Loucy (cell line): ENCODE measurements around the gene EIF1.

Experiments
- H2AFZ ChIP-seq: fragments of 200-600 bp; sonication (generic); 2 replicates; pipeline ENCODE4 v1.6.0; 2016; ENCODE audit warnings: antibody characterized with exemption, mild to moderate bottlenecking, low read length, moderate library complexity
- H3F3A ChIP-seq: fragments of 200-600 bp; 2 replicates; pipeline ENCODE4 v1.6.0; 2016; ENCODE audit warnings: antibody characterized with exemption, low read depth, mild to moderate bottlenecking
- H3K27me3 ChIP-seq: fragments of 200-600 bp; sonication (generic); 2 replicates; pipeline ENCODE4 v1.6.1; 2014; ENCODE audit warnings: low read length, mild to moderate bottlenecking; ENCODE audit not compliant: insufficient read depth, poor library complexity, severe bottlenecking
- H3K36me3 ChIP-seq: fragments of 200-600 bp; sonication (generic); 2 replicates; pipeline ENCODE4 v1.6.1; 2016; ENCODE audit warnings: low read length; ENCODE audit not compliant: insufficient read depth
- H3K4me1 ChIP-seq: fragments of 200-600 bp; sonication (generic); 2 replicates; pipeline ENCODE4 v1.5.1; 2014; ENCODE audit warnings: low read length, mild to moderate bottlenecking; ENCODE audit not compliant: insufficient read depth, poor library complexity, severe bottlenecking
- H3K4me2 ChIP-seq: fragments of 200-600 bp; sonication (generic); 2 replicates; pipeline ENCODE4 v1.6.0; 2014; ENCODE audit warnings: antibody characterized with exemption, low read length, low read depth, mild to moderate bottlenecking; ENCODE audit not compliant: poor library complexity, severe bottlenecking
- H3K4me3 ChIP-seq: fragments of 200-600 bp; sonication (generic); 2 replicates; pipeline ENCODE4 v1.5.1; 2014; ENCODE audit warnings: low read length, mild to moderate bottlenecking, mixed read lengths; ENCODE audit not compliant: poor library complexity, severe bottlenecking
- H3K79me2 ChIP-seq: fragments of 200-600 bp; sonication (generic); 2 replicates; pipeline ENCODE4 v1.6.1; 2014; ENCODE audit warnings: low read length; ENCODE audit not compliant: insufficient read depth
- H3K9ac ChIP-seq: fragments of 200-600 bp; sonication (generic); 2 replicates; pipeline ENCODE4 v1.6.0; 2014; ENCODE audit warnings: mild to moderate bottlenecking, low read depth, low read length, moderate library complexity; ENCODE audit not compliant: poor library complexity, severe bottlenecking
- H3K9me2 ChIP-seq: fragments of 200-600 bp; sonication (generic); replicated peaks from 2 replicates; pipeline ENCODE4 v1.6.1; 2016; ENCODE audit warnings: low read depth, low read length, mixed read lengths
- H3K9me3 ChIP-seq: fragments of 200-600 bp; sonication (generic); 2 replicates; pipeline ENCODE4 v1.6.1; 2014; ENCODE audit warnings: mild to moderate bottlenecking, antibody characterized with exemption, low read length, low read depth; ENCODE audit not compliant: insufficient read depth
- H4K20me1 ChIP-seq: fragments of 200-600 bp; sonication (generic); 2 replicates; pipeline ENCODE4 v1.6.0; 2014; ENCODE audit warnings: antibody characterized with exemption, low read length, mild to moderate bottlenecking; ENCODE audit not compliant: insufficient read depth, poor library complexity, severe bottlenecking
- CTCF ChIP-seq: fragments of 200-600 bp; sonication (generic); conservative IDR thresholded peaks from 2 replicates; pipeline ENCODE4 v1.5.1; 2014; ENCODE audit warnings: mild to moderate bottlenecking, antibody characterized with exemption, low read length
- EZH2phosphoT487 ChIP-seq: fragments of 200-600 bp; IDR thresholded peaks from 2 replicates; pipeline ENCODE4 v1.6.1; 2018; ENCODE audit warnings: antibody characterized with exemption, mild to moderate bottlenecking, moderate library complexity, borderline replicate concordance

The EIF1 gene

GRCh38 chr17:41738801-41739112 is 50.1 kb downstream of the EIF1 start:
- TF ChIP-seq CTCF = no peak
- no peak for TF ChIP-seq EZH2phosphoT487
- Histone ChIP-seq H3K36me3 (no peaks in the 10 kb centered on the region), H3K4me3 (no peak overlapping the region), H3K9me3 (no peaks in the 10 kb centered on the region), H3K4me2 (no peak overlapping the region), H3K27me3 (no peaks in the 10 kb centered on the region), H3K79me2 (no peaks in the 10 kb centered on the region), H3K9me2 (no peaks in the 10 kb centered on the region), H2AFZ (peak overlapping the region; percentile 94), H3K4me1 (peaks cover 4% of the 10 kb centered on the region), H3F3A (no peaks in the 10 kb centered on the region), H3K9ac (peak overlapping the region; percentile 62), H4K20me1 (no peaks in the 10 kb centered on the region)

GRCh38 chr17:41739661-41740352 is 51.1 kb downstream of the EIF1 start:
- no peak for TF ChIP-seq CTCF
- no peak for TF ChIP-seq EZH2phosphoT487
- no peaks in the 10 kb centered on the region for H3K9me3 ChIP-seq
- H3K4me3 ChIP-seq = no peak overlapping the region
- H3K36me3 ChIP-seq = no peaks in the 10 kb centered on the region
- no peak overlapping the region for H2AFZ ChIP-seq
- no peaks in the 10 kb centered on the region for H3K9me2 ChIP-seq
- H3K9ac ChIP-seq = no peak overlapping the region
- H3K27me3 ChIP-seq = no peaks in the 10 kb centered on the region
- H4K20me1 ChIP-seq = no peaks in the 10 kb centered on the region
- H3K4me1 ChIP-seq = peaks cover 4% of the 10 kb centered on the region
- no peaks in the 10 kb centered on the region for H3K79me2 ChIP-seq
- no peaks in the 10 kb centered on the region for H3F3A ChIP-seq
- H3K4me2 ChIP-seq = no peak overlapping the region

GRCh38 chr17:41740506-41740905 is 51.8 kb downstream of the EIF1 start:
- no peak overlapping the region for H2AFZ ChIP-seq
- H3K9me2 ChIP-seq = no peaks in the 10 kb centered on the region
- H3K9me3 ChIP-seq = no peaks in the 10 kb centered on the region
- no peak for TF ChIP-seq EZH2phosphoT487
- no peak for TF ChIP-seq CTCF
- H3K36me3 ChIP-seq = no peaks in the 10 kb centered on the region
- no peak overlapping the region for H3K4me3 ChIP-seq
- H3K79me2 ChIP-seq = no peaks in the 10 kb centered on the region
- no peaks in the 10 kb centered on the region for H3K27me3 ChIP-seq
- no peak overlapping the region for H3K9ac ChIP-seq
- no peaks in the 10 kb centered on the region for H3F3A ChIP-seq
- H3K4me1 ChIP-seq = peaks cover 4% of the 10 kb centered on the region
- no peak overlapping the region for H3K4me2 ChIP-seq
- H4K20me1 ChIP-seq = no peaks in the 10 kb centered on the region
